ENCODE results near the gene HGD. TPM values are rescaled to one million over a fixed set of nuclear protein-coding genes. Genes with fewer than 3 reads are reported as not detected.

Gene HGD
- total RNA-seq, 4 donors from 2014 or later = 20.9 to 87.7 (median 73.2) TPM

GRCh38 chr3:120681506-120682038 is 467 bp downstream of the HGD start:
- no peaks in the 10 kb centered on the region for H3K27me3 ChIP-seq
- no peak for TF ChIP-seq EP300 (IDR thresholded peaks at IDR 0.05; ENCODE audit: low read depth)
- TF ChIP-seq POLR2AphosphoS5 (IDR thresholded peaks at IDR 0.05) = no peak
- TF ChIP-seq CTCF (IDR thresholded peaks at IDR 0.05) = no peak
- no peak for TF ChIP-seq POLR2A (IDR thresholded peaks at IDR 0.05)
- no peak for DNase-seq
- 90 to 100% methylated on average over 3 to 4 of the region's 4 CpGs for WGBS, 2 donors (ENCODE audit: low coverage in 1 of 2)
- H3K4me3 ChIP-seq = peak overlapping the region in 3 of 4 donors; percentile 18 to 25 (median 22)
- no peaks in the 10 kb centered on the region for H3K36me3 ChIP-seq
- peaks cover 0 to 31% (median 26%) of the 10 kb centered on the region in 4 donors for H3K4me1 ChIP-seq
- in situ Hi-C loops (cut with MboI; ENCODE audit: low pct_ligation_motif_present in 1 of 4, low pct_unique_long_range_greater_than_20kb in 1 of 4, low sequenced_read_pairs in 3 of 4) = no loop called here
- intact Hi-C loops (cut with DNase I; ENCODE audit: low total_unique reads) = no loop called here
- peak overlapping the region; percentile 73 to 88 (median 84) for H3K27ac ChIP-seq
- no peaks in the 10 kb centered on the region for H3K9me3 ChIP-seq

- WGBS, 2 donors (ENCODE audit: low coverage in 1 of 2) = 92 to 96% methylated on average over 2 of the region's 2 CpGs
- TF ChIP-seq POLR2A (IDR thresholded peaks at IDR 0.05) (no peak), CTCF (IDR thresholded peaks at IDR 0.05) (no peak), POLR2AphosphoS5 (IDR thresholded peaks at IDR 0.05) (no peak), EP300 (IDR thresholded peaks at IDR 0.05; ENCODE audit: low read depth) (no peak)
- Histone ChIP-seq H3K9me3 (no peaks in the 10 kb centered on the region), H3K4me1 (peaks cover 0 to 31% (median 26%) of the 10 kb centered on the region in 4 donors), H3K4me3 (peak overlapping the region in 3 of 4 donors; percentile 18 to 25 (median 22)), H3K27me3 (no peaks in the 10 kb centered on the region), H3K36me3 (no peaks in the 10 kb centered on the region), H3K27ac (peak overlapping the region in 3 of 4 donors; percentile 81 to 88 (median 87))
- no peak for DNase-seq
- intact Hi-C loops (cut with DNase I; ENCODE audit: low total_unique reads) = no loop called here
- in situ Hi-C loops (cut with MboI; ENCODE audit: low pct_ligation_motif_present in 1 of 4, low pct_unique_long_range_greater_than_20kb in 1 of 4, low sequenced_read_pairs in 3 of 4) = no loop called here
Measured at GRCh38 chr3:120681018-120681417, 1.0 kb downstream of the HGD start.

- no peak for DNase-seq
- H3K4me1 ChIP-seq = peaks cover 0 to 31% (median 26%) of the 10 kb centered on the region in 4 donors
- peak overlapping the region in 1 of 4 donors; percentile 25 for H3K4me3 ChIP-seq
- H3K27me3 ChIP-seq = no peaks in the 10 kb centered on the region
- peak overlapping the region in 3 of 4 donors; percentile 77 to 88 (median 80) for H3K27ac ChIP-seq
- H3K36me3 ChIP-seq = no peaks in the 10 kb centered on the region
- 93 to 97% methylated on average over 3 of the region's 3 CpGs for WGBS, 2 donors (ENCODE audit: low coverage in 1 of 2)
- in situ Hi-C loops (cut with MboI; ENCODE audit: low pct_ligation_motif_present in 1 of 4, low pct_unique_long_range_greater_than_20kb in 1 of 4, low sequenced_read_pairs in 3 of 4) (no loop called here), intact Hi-C loops (cut with DNase I; ENCODE audit: low total_unique reads) (no loop called here)
- TF ChIP-seq POLR2AphosphoS5 (IDR thresholded peaks at IDR 0.05) (no peak), CTCF (IDR thresholded peaks at IDR 0.05) (no peak), POLR2A (IDR thresholded peaks at IDR 0.05) (no peak), EP300 (IDR thresholded peaks at IDR 0.05; ENCODE audit: low read depth) (no peak)
- H3K9me3 ChIP-seq = no peaks in the 10 kb centered on the region
Measured at GRCh38 chr3:120680193-120680894, 1.7 kb downstream of the HGD start.

- no peaks in the 10 kb centered on the region for H3K36me3 ChIP-seq
- intact Hi-C loops (cut with DNase I; ENCODE audit: low total_unique reads) (no loop called here), in situ Hi-C loops (cut with MboI; ENCODE audit: low pct_ligation_motif_present in 1 of 4, low pct_unique_long_range_greater_than_20kb in 1 of 4, low sequenced_read_pairs in 3 of 4) (no loop called here)
- TF ChIP-seq CTCF (IDR thresholded peaks at IDR 0.05) (no peak), POLR2AphosphoS5 (IDR thresholded peaks at IDR 0.05) (no peak), POLR2A (IDR thresholded peaks at IDR 0.05) (no peak), EP300 (IDR thresholded peaks at IDR 0.05; ENCODE audit: low read depth) (no peak)
- 33 to 36% methylated on average over 3 of the region's 3 CpGs for WGBS, 2 donors (ENCODE audit: low coverage in 1 of 2)
- peak overlapping the region; percentile 73 to 80 (median 77) for H3K27ac ChIP-seq
- H3K9me3 ChIP-seq = no peaks in the 10 kb centered on the region
- no peak for DNase-seq
- peak overlapping the region in 1 of 4 donors; percentile 3 for H3K4me3 ChIP-seq
- H3K27me3 ChIP-seq = no peaks in the 10 kb centered on the region
- H3K4me1 ChIP-seq = peaks cover 0 to 31% (median 25%) of the 10 kb centered on the region in 4 donors
Measured at GRCh38 chr3:120678984-120679383, 3.1 kb downstream of the HGD start.
